ENCODE results near the gene KRT15.
A peak's percentile ranks its signal among the peaks of the same experiment; 100 is the strongest.
"Not testable (repeated sequence)": the region's sequence is repeated elsewhere in the genome, so short reads cannot be mapped to it uniquely, and the experiment has no call there.

KRT15 gene

GRCh38 chr17:41544491-41544892 lies 25.8 kb upstream of the KRT15 start:
- no peaks in the 10 kb centered on the region for H3K9me3 ChIP-seq (ENCODE audit: control insufficient read depth, low read length)
- 3 to 15% methylated on average over 4 to 5 of the region's 5 CpGs for WGBS, 2 experiments
- H3K36me3 ChIP-seq (ENCODE audit: control insufficient read depth, insufficient read depth, low read length): no peaks in the 10 kb centered on the region
- peaks cover 24% of the 10 kb centered on the region for H3K4me1 ChIP-seq (ENCODE audit: control insufficient read depth, insufficient read depth, low read length)
- no peak overlapping the region for H3K4me3 ChIP-seq (ENCODE audit: insufficient read depth, low read depth, low read length)
- no peaks in the 10 kb centered on the region for H3K27me3 ChIP-seq (ENCODE audit: control insufficient read depth, insufficient read depth, low read length, poor library complexity, severe bottlenecking)
- H3K27ac ChIP-seq (ENCODE audit: insufficient read depth, low read depth, low read length, poor library complexity, severe bottlenecking): peak overlapping the region; percentile 53

GRCh38 chr17:41542786-41543185 lies 24.1 kb upstream of the KRT15 start:
- not testable (repeated sequence) for H3K27ac ChIP-seq (ENCODE audit: insufficient read depth, low read depth, low read length, poor library complexity, severe bottlenecking); H3K9me3 ChIP-seq (ENCODE audit: control insufficient read depth, low read length)
- WGBS, 2 experiments: 89 to 93% methylated on average over 10 of the region's 10 CpGs

GRCh38 chr17:41542357-41542756 lies 23.7 kb upstream of the KRT15 start:
- Histone ChIP-seq H3K4me1 (ENCODE audit: control insufficient read depth, insufficient read depth, low read length) (peaks cover 19% of the 10 kb centered on the region), H3K36me3 (ENCODE audit: control insufficient read depth, insufficient read depth, low read length) (no peaks in the 10 kb centered on the region), H3K27ac (ENCODE audit: insufficient read depth, low read depth, low read length, poor library complexity, severe bottlenecking) (no peak overlapping the region), H3K9me3 (ENCODE audit: control insufficient read depth, low read length) (no peaks in the 10 kb centered on the region), H3K4me3 (ENCODE audit: insufficient read depth, low read depth, low read length) (no peak overlapping the region), H3K27me3 (ENCODE audit: control insufficient read depth, insufficient read depth, low read length, poor library complexity, severe bottlenecking) (no peaks in the 10 kb centered on the region)
- 91 to 93% methylated on average over 1 of the region's 2 CpGs for WGBS, 2 experiments

More at GRCh38 chr17:41542786-41543185, 24.1 kb upstream of the KRT15 start:
- H3K4me3 ChIP-seq (ENCODE audit: insufficient read depth, low read depth, low read length); H3K36me3 ChIP-seq (ENCODE audit: control insufficient read depth, insufficient read depth, low read length); H3K27me3 ChIP-seq (ENCODE audit: control insufficient read depth, insufficient read depth, low read length, poor library complexity, severe bottlenecking): not testable (repeated sequence)
- H3K4me1 ChIP-seq (ENCODE audit: control insufficient read depth, insufficient read depth, low read length): peaks cover 23% of the 10 kb centered on the region

GRCh38 chr17:41540921-41541625 lies 22.4 kb upstream of the KRT15 start:
- 92 to 93% methylated on average over 10 of the region's 10 CpGs for WGBS, 2 experiments
- no peak overlapping the region for H3K27ac ChIP-seq (ENCODE audit: insufficient read depth, low read depth, low read length, poor library complexity, severe bottlenecking)

GRCh38 chr17:41539979-41540701 lies 21.4 kb upstream of the KRT15 start:
- Histone ChIP-seq H3K27ac (ENCODE audit: insufficient read depth, low read depth, low read length, poor library complexity, severe bottlenecking) (no peak overlapping the region), H3K4me1 (ENCODE audit: control insufficient read depth, insufficient read depth, low read length) (peaks cover 15% of the 10 kb centered on the region), H3K9me3 (ENCODE audit: control insufficient read depth, low read length) (no peaks in the 10 kb centered on the region), H3K4me3 (ENCODE audit: insufficient read depth, low read depth, low read length) (no peak overlapping the region), H3K27me3 (ENCODE audit: control insufficient read depth, insufficient read depth, low read length, poor library complexity, severe bottlenecking) (no peaks in the 10 kb centered on the region), H3K36me3 (ENCODE audit: control insufficient read depth, insufficient read depth, low read length) (no peaks in the 10 kb centered on the region)
- WGBS, 2 experiments: 53 to 57% methylated on average over 7 of the region's 7 CpGs

More at GRCh38 chr17:41540921-41541625, 22.4 kb upstream of the KRT15 start:
- no peaks in the 10 kb centered on the region for H3K9me3 ChIP-seq (ENCODE audit: control insufficient read depth, low read length)
- no peaks in the 10 kb centered on the region for H3K36me3 ChIP-seq (ENCODE audit: control insufficient read depth, insufficient read depth, low read length)
- H3K4me3 ChIP-seq (ENCODE audit: insufficient read depth, low read depth, low read length): no peak overlapping the region
- no peaks in the 10 kb centered on the region for H3K27me3 ChIP-seq (ENCODE audit: control insufficient read depth, insufficient read depth, low read length, poor library complexity, severe bottlenecking)
- H3K4me1 ChIP-seq (ENCODE audit: control insufficient read depth, insufficient read depth, low read length): peaks cover 15% of the 10 kb centered on the region

GRCh38 chr17:41539071-41539492 lies 20.4 kb upstream of the KRT15 start:
- H3K27me3 ChIP-seq (ENCODE audit: control insufficient read depth, insufficient read depth, low read length, poor library complexity, severe bottlenecking): no peaks in the 10 kb centered on the region
- no peaks in the 10 kb centered on the region for H3K36me3 ChIP-seq (ENCODE audit: control insufficient read depth, insufficient read depth, low read length)
- no peak overlapping the region for H3K27ac ChIP-seq (ENCODE audit: insufficient read depth, low read depth, low read length, poor library complexity, severe bottlenecking)
- no peaks in the 10 kb centered on the region for H3K9me3 ChIP-seq (ENCODE audit: control insufficient read depth, low read length)
- WGBS, 2 experiments: 69 to 72% methylated on average over 5 of the region's 5 CpGs
- H3K4me1 ChIP-seq (ENCODE audit: control insufficient read depth, insufficient read depth, low read length): peaks cover 6% of the 10 kb centered on the region
- no peak overlapping the region for H3K4me3 ChIP-seq (ENCODE audit: insufficient read depth, low read depth, low read length)

GRCh38 chr17:41538565-41538991 lies 19.9 kb upstream of the KRT15 start:
- H3K9me3 ChIP-seq (ENCODE audit: control insufficient read depth, low read length): no peaks in the 10 kb centered on the region
- no peaks in the 10 kb centered on the region for H3K36me3 ChIP-seq (ENCODE audit: control insufficient read depth, insufficient read depth, low read length)
- no peaks in the 10 kb centered on the region for H3K27me3 ChIP-seq (ENCODE audit: control insufficient read depth, insufficient read depth, low read length, poor library complexity, severe bottlenecking)
- H3K4me3 ChIP-seq (ENCODE audit: insufficient read depth, low read depth, low read length): no peak overlapping the region
- H3K27ac ChIP-seq (ENCODE audit: insufficient read depth, low read depth, low read length, poor library complexity, severe bottlenecking): no peak overlapping the region
- 68 to 74% methylated on average over 5 of the region's 5 CpGs for WGBS, 2 experiments
- H3K4me1 ChIP-seq (ENCODE audit: control insufficient read depth, insufficient read depth, low read length): peaks cover 6% of the 10 kb centered on the region

GRCh38 chr17:41537990-41538389 lies 19.3 kb upstream of the KRT15 start:
- WGBS, 2 experiments: 93 to 94% methylated on average over 8 to 9 of the region's 9 CpGs
- no peak overlapping the region for H3K4me3 ChIP-seq (ENCODE audit: insufficient read depth, low read depth, low read length)
- no peaks in the 10 kb centered on the region for H3K9me3 ChIP-seq (ENCODE audit: control insufficient read depth, low read length)
- no peaks in the 10 kb centered on the region for H3K27me3 ChIP-seq (ENCODE audit: control insufficient read depth, insufficient read depth, low read length, poor library complexity, severe bottlenecking)
- H3K27ac ChIP-seq (ENCODE audit: insufficient read depth, low read depth, low read length, poor library complexity, severe bottlenecking): no peak overlapping the region
- peaks cover 6% of the 10 kb centered on the region for H3K4me1 ChIP-seq (ENCODE audit: control insufficient read depth, insufficient read depth, low read length)
- H3K36me3 ChIP-seq (ENCODE audit: control insufficient read depth, insufficient read depth, low read length): no peaks in the 10 kb centered on the region

- WGBS, 2 experiments: 87 to 89% methylated on average over 7 of the region's 7 CpGs
- H3K27ac ChIP-seq (ENCODE audit: insufficient read depth, low read depth, low read length, poor library complexity, severe bottlenecking): no peak overlapping the region
- no peaks in the 10 kb centered on the region for H3K36me3 ChIP-seq (ENCODE audit: control insufficient read depth, insufficient read depth, low read length)
- peaks cover 6% of the 10 kb centered on the region for H3K4me1 ChIP-seq (ENCODE audit: control insufficient read depth, insufficient read depth, low read length)
- no peak overlapping the region for H3K4me3 ChIP-seq (ENCODE audit: insufficient read depth, low read depth, low read length)
- no peaks in the 10 kb centered on the region for H3K27me3 ChIP-seq (ENCODE audit: control insufficient read depth, insufficient read depth, low read length, poor library complexity, severe bottlenecking)
- no peaks in the 10 kb centered on the region for H3K9me3 ChIP-seq (ENCODE audit: control insufficient read depth, low read length)
Measured at GRCh38 chr17:41537614-41537954, 18.9 kb upstream of the KRT15 start.

- no peaks in the 10 kb centered on the region for H3K27me3 ChIP-seq (ENCODE audit: control insufficient read depth, insufficient read depth, low read length, poor library complexity, severe bottlenecking)
- H3K36me3 ChIP-seq (ENCODE audit: control insufficient read depth, insufficient read depth, low read length): no peaks in the 10 kb centered on the region
- peaks cover 6% of the 10 kb centered on the region for H3K4me1 ChIP-seq (ENCODE audit: control insufficient read depth, insufficient read depth, low read length)
- no peak overlapping the region for H3K27ac ChIP-seq (ENCODE audit: insufficient read depth, low read depth, low read length, poor library complexity, severe bottlenecking)
- H3K9me3 ChIP-seq (ENCODE audit: control insufficient read depth, low read length): no peaks in the 10 kb centered on the region
- WGBS, 2 experiments: 92% methylated on average over 7 of the region's 7 CpGs
- no peak overlapping the region for H3K4me3 ChIP-seq (ENCODE audit: insufficient read depth, low read depth, low read length)
Measured at GRCh38 chr17:41536741-41537613, 18.3 kb upstream of the KRT15 start.

Data from ectodermal cell (in vitro differentiated cells).